H1 (cell line): ENCODE measurements around the gene TMEM204. TPM values are rescaled to one million over a fixed set of nuclear protein-coding genes. Genes with fewer than 3 reads are reported as not detected.

Source experiments
- JUND ChIP-seq: IDR thresholded peaks from 2 replicates; pipeline ENCODE4 v1.6.1; 2011; ENCODE audit warnings: mild to moderate bottlenecking, improper control_type of control experiment, low read length
- TAF1 ChIP-seq: IDR thresholded peaks from 2 replicates; pipeline ENCODE4 v1.6.1; 2011; ENCODE audit warnings: mild to moderate bottlenecking, low read depth, low read length
- TCF12 ChIP-seq: IDR thresholded peaks from 2 replicates; pipeline ENCODE4 v1.6.1; 2011; ENCODE audit warnings: low read depth, mild to moderate bottlenecking, low read length
- polyA plus RNA-seq, 7 experiments: library from polyadenylated mRNA; depleted of rRNA in 3 of 7; stranded (reverse) in 5 of 7; unstranded in 2 of 7; fragments of >200 nt in 5 of 7; fragments of 200-250 nt in 2 of 7; gene quantifications; 1 replicate in 5 of 7; 2 replicates in 1 of 7; 4 replicates in 1 of 7; pipeline versions ENCODE4 v1.2.1 to v1.2.3, GENCODE V29; 2011 to 2013; ENCODE audit warnings: missing spikeins in 2 of 7, mixed read lengths in 2 of 7
- total RNA-seq: library from RNA; stranded (reverse); fragmentation: NEBNext Ultra II Directional; extraction: Animal tissue kit (Norgen Biotek cat#: 25700); gene quantifications from 2 replicates; pipeline ENCODE4 v1.2.1, GENCODE V29; 2021

TMEM204 gene
- total and polyA plus RNA-seq, 2 of the 8 experiments (the other 6 are each of a cell fraction or from before 2014, with no cell fraction given) = not detected

DNA sequence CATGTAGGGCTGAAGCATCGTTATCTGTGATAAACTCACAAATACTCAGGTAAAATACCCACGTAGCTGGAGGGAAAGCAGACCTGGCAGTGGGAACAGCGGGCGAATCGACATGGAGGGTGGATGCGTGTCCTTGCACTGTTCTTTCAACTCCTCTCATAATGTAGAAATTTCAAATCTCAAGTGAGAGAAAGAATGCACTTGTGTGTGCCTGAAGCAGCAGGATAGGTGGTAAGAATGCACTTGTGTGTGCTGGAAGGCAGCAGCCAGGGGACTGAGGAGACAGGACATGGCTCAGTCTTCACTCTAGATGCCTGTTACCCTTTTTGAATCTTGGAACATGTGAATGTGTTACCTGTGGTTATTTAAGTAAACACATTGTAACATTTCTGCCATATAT is 68.0 kb downstream of the TMEM204 start (continued):
- TF ChIP-seq TCF12 (no peak), JUND (no peak), TAF1 (no peak)
